GM21381 (cell line): ENCODE measurements around the gene ARFGEF3.
"Not testable (repeated sequence)": the region's sequence is repeated elsewhere in the genome, so short reads cannot be mapped to it uniquely, and the experiment has no call there.

Experiments used
- ATAC-seq: cut with Tn5 transposase; IDR thresholded peaks from one replicate; pipeline ENCODE4 v1.9.1; 2021; ENCODE audit warnings: mild to moderate bottlenecking, moderate library complexity; ENCODE audit not compliant: unreplicated experiment

ARFGEF3 gene

GRCh38 chr6:138267971-138268895, 106.5 kb downstream of the ARFGEF3 start:
- no peak for ATAC-seq

GRCh38 chr6:138271451-138271850, 109.7 kb downstream of the ARFGEF3 start:
- ATAC-seq, result no peak

- no peak for ATAC-seq
These were observed 111.0 kb downstream of the ARFGEF3 start for GRCh38 chr6:138272533-138273315.

GRCh38 chr6:138275976-138276375, 114.2 kb downstream of the ARFGEF3 start:
- no peak for ATAC-seq

- no peak for ATAC-seq
These were observed 116.1 kb downstream of the ARFGEF3 start for GRCh38 chr6:138277835-138278234.

- no peak for ATAC-seq
These were observed 116.6 kb downstream of the ARFGEF3 start for GRCh38 chr6:138278326-138278725.

GRCh38 chr6:138285800-138286199, 124.1 kb downstream of the ARFGEF3 start:
- ATAC-seq, result no peak

GRCh38 chr6:138286698-138287097, 125.0 kb downstream of the ARFGEF3 start:
- ATAC-seq, result no peak

- no peak for ATAC-seq
These were observed 125.6 kb downstream of the ARFGEF3 start for GRCh38 chr6:138287144-138287955.

GRCh38 chr6:138288428-138289085, 126.8 kb downstream of the ARFGEF3 start:
- ATAC-seq, result not testable (repeated sequence)

GRCh38 chr6:138289739-138290138, 128.0 kb downstream of the ARFGEF3 start:
- no peak for ATAC-seq

- ATAC-seq, result no peak
These were observed 128.8 kb downstream of the ARFGEF3 start for GRCh38 chr6:138290423-138290962.

- no peak for ATAC-seq
These were observed 129.5 kb downstream of the ARFGEF3 start for GRCh38 chr6:138291036-138291848.

GRCh38 chr6:138291849-138292181, 130.1 kb downstream of the ARFGEF3 start:
- no peak for ATAC-seq

- no peak for ATAC-seq
These were observed 130.7 kb downstream of the ARFGEF3 start for GRCh38 chr6:138292482-138292881.

GRCh38 chr6:138293428-138294395, 132.0 kb downstream of the ARFGEF3 start:
- ATAC-seq, result no peak

- ATAC-seq, result no peak
These were observed 134.6 kb downstream of the ARFGEF3 start for GRCh38 chr6:138296381-138296780.

GRCh38 chr6:138296786-138297185, 135.0 kb downstream of the ARFGEF3 start:
- no peak for ATAC-seq
